ENCODE measurements around the gene KANK2. TPM values are rescaled to one million over a fixed set of nuclear protein-coding genes. Genes with fewer than 3 reads are reported as not detected.
"Not testable (repeated sequence)": the region's sequence is repeated elsewhere in the genome, so short reads cannot be mapped to it uniquely, and the experiment has no call there.

KANK2 gene
- polyA plus RNA-seq, 1 donor from 2014 or later, result 0.25 TPM

DNA sequence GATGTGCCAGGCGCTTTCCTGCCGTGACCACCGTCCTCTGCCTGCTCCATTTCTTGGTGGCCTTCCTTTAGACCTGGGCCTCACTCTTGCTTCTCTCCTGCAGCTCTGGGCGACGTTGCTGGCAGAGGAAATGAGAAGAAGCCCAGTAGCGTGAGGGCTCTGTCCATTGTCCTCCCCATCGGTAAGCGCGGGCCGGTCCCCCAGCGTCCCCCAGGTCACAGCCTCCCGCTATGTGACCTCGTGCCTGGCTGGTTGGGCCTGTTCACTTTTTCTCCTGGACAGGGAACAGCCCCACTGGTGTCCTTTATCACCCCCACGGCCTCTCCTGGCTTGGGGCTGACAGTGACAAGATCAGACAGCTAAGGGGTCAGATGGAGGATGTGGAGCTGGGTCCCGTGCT lies 69.4 kb downstream of the KANK2 start:
- no peak for TF ChIP-seq MXI1 (conservative IDR thresholded peaks at IDR 0.05; ENCODE audit: poor library complexity, severe bottlenecking)
- TF ChIP-seq TAF1 (IDR thresholded peaks at IDR 0.05; ENCODE audit: low read depth), result no peak
- no peak for TF ChIP-seq EZH2 (IDR thresholded peaks at IDR 0.05; ENCODE audit: borderline replicate concordance, insufficient read depth, low read length, poor library complexity, severe bottlenecking)
- TF ChIP-seq RAD21 (conservative IDR thresholded peaks at IDR 0.05), result no peak
- TF ChIP-seq CTCF (IDR thresholded peaks at IDR 0.05; ENCODE audit: poor library complexity, severe bottlenecking), result no peak
- TF ChIP-seq POLR2AphosphoS5 (IDR thresholded peaks at IDR 0.05), result no peak
- no peak for TF ChIP-seq EP300 (conservative IDR thresholded peaks at IDR 0.05; ENCODE audit: poor library complexity, severe bottlenecking)
- TF ChIP-seq, protein P1, sequence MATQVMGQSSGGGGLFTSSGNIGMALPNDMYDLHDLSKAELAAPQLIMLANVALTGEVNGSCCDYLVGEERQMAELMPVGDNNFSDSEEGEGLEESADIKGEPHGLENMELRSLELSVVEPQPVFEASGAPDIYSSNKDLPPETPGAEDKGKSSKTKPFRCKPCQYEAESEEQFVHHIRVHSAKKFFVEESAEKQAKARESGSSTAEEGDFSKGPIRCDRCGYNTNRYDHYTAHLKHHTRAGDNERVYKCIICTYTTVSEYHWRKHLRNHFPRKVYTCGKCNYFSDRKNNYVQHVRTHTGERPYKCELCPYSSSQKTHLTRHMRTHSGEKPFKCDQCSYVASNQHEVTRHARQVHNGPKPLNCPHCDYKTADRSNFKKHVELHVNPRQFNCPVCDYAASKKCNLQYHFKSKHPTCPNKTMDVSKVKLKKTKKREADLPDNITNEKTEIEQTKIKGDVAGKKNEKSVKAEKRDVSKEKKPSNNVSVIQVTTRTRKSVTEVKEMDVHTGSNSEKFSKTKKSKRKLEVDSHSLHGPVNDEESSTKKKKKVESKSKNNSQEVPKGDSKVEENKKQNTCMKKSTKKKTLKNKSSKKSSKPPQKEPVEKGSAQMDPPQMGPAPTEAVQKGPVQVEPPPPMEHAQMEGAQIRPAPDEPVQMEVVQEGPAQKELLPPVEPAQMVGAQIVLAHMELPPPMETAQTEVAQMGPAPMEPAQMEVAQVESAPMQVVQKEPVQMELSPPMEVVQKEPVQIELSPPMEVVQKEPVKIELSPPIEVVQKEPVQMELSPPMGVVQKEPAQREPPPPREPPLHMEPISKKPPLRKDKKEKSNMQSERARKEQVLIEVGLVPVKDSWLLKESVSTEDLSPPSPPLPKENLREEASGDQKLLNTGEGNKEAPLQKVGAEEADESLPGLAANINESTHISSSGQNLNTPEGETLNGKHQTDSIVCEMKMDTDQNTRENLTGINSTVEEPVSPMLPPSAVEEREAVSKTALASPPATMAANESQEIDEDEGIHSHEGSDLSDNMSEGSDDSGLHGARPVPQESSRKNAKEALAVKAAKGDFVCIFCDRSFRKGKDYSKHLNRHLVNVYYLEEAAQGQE (IDR thresholded peaks at IDR 0.05; ENCODE audit: borderline replicate concordance), result no peak
- TF ChIP-seq SMC3 (conservative IDR thresholded peaks at IDR 0.05; ENCODE audit: poor library complexity), result no peak
- H3K36me3 ChIP-seq (ENCODE audit: insufficient read depth, low read length), result peaks cover 6% of the 10 kb centered on the region
- H3F3A ChIP-seq (ENCODE audit: insufficient read depth, low read length, poor library complexity, severe bottlenecking), result no peaks in the 10 kb centered on the region
- H4K20me1 ChIP-seq (ENCODE audit: insufficient read depth), result no peaks in the 10 kb centered on the region
- no peaks in the 10 kb centered on the region for H3K27me3 ChIP-seq (ENCODE audit: insufficient read depth, low read depth, low read length)
- no peak overlapping the region for H3K9ac ChIP-seq (ENCODE audit: low read length)
- H3K9me3 ChIP-seq (ENCODE audit: low read length), result no peaks in the 10 kb centered on the region
- no peaks in the 10 kb centered on the region for H3K79me2 ChIP-seq (replicated peaks; ENCODE audit: insufficient read depth, low read length)
- no peak overlapping the region for H2AFZ ChIP-seq (ENCODE audit: low read depth, low read length)
- H3K9me2 ChIP-seq (ENCODE audit: insufficient read depth, low read length), result no peaks in the 10 kb centered on the region
- no peak overlapping the region for H3K4me3 ChIP-seq (ENCODE audit: low read length)
- H3K4me2 ChIP-seq (ENCODE audit: low read length), result no peak overlapping the region
- H3K27ac ChIP-seq (ENCODE audit: low read length), result no peak overlapping the region

DNA sequence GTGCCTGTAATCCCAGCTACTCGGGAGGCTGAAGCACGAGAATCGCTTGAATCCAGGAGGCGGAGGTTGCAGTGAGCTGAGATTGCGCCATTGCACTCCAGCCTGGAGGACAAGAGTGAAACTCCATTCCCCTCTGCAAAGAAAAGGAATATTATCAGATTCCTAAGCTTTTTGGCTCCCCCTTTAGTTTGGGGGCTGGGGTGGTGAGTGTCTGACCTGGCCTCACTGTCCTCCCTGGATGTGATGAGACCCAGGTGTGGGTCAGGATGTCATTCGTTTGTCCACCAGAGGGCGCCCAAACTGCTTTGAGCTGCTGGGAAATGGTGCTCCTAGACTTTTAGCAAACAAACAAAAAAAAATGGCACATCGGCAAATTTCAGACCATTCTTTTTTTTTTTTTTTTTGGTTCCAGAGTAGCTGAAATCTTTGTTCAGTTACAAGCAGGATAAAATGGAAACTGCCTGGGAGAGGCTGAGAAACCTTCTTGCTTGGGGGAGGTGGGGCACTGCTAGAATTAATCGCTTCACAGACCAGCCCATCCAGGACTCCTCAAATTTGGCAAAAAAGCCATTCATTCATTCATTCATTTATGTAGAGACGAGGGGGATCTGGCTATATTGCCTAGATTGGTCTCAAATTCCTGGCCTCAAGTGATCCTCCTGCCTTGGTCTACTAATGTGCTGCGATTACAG lies 71.2 kb downstream of the KANK2 start:
- Histone ChIP-seq H3K79me2 (replicated peaks; ENCODE audit: insufficient read depth, low read length) (no peaks in the 10 kb centered on the region), H4K20me1 (ENCODE audit: insufficient read depth) (no peaks in the 10 kb centered on the region), H3K27ac (ENCODE audit: low read length) (no peak overlapping the region), H3F3A (ENCODE audit: insufficient read depth, low read length, poor library complexity, severe bottlenecking) (no peaks in the 10 kb centered on the region), H3K4me2 (ENCODE audit: low read length) (no peak overlapping the region), H3K27me3 (ENCODE audit: insufficient read depth, low read depth, low read length) (no peaks in the 10 kb centered on the region), H3K4me3 (ENCODE audit: low read length) (no peak overlapping the region), H2AFZ (ENCODE audit: low read depth, low read length) (no peak overlapping the region), H3K9ac (ENCODE audit: low read length) (no peak overlapping the region), H3K9me2 (ENCODE audit: insufficient read depth, low read length) (no peaks in the 10 kb centered on the region), H3K36me3 (ENCODE audit: insufficient read depth, low read length) (peaks cover 6% of the 10 kb centered on the region), H3K9me3 (ENCODE audit: low read length) (no peaks in the 10 kb centered on the region)
- TF ChIP-seq EZH2 (IDR thresholded peaks at IDR 0.05; ENCODE audit: borderline replicate concordance, insufficient read depth, low read length, poor library complexity, severe bottlenecking) (no peak), CTCF (IDR thresholded peaks at IDR 0.05; ENCODE audit: poor library complexity, severe bottlenecking) (peak; percentile 79), POLR2AphosphoS5 (IDR thresholded peaks at IDR 0.05) (peak; percentile 6), SMC3 (conservative IDR thresholded peaks at IDR 0.05; ENCODE audit: poor library complexity) (peak; percentile 77), MXI1 (conservative IDR thresholded peaks at IDR 0.05; ENCODE audit: poor library complexity, severe bottlenecking) (no peak), EP300 (conservative IDR thresholded peaks at IDR 0.05; ENCODE audit: poor library complexity, severe bottlenecking) (no peak), TAF1 (IDR thresholded peaks at IDR 0.05; ENCODE audit: low read depth) (no peak), RAD21 (conservative IDR thresholded peaks at IDR 0.05) (peak; percentile 61)
- TF ChIP-seq, protein P1 (IDR thresholded peaks at IDR 0.05; ENCODE audit: borderline replicate concordance), result no peak

DNA sequence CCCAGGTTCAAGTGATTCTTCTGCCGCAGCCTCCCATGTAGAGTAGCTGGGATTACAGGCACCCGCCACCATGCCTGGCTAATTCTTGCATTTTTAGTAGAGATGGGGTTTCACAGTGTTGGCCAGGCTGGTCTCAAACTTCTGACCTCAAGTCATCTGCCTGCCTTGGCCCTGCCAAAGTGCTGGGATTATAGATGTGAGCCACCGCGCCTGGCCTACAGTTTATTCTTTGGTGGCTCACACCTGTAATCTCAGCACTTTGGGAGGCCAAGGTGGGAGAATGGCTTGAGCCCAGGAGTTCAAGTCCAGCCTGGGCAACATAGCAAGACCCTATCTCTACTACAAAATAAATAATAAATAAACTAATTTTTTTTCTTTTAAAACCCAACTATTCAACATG lies 73.2 kb downstream of the KANK2 start:
- not testable (repeated sequence) for H3K36me3 ChIP-seq (ENCODE audit: insufficient read depth, low read length); H3K4me3 ChIP-seq (ENCODE audit: low read length); H3F3A ChIP-seq (ENCODE audit: insufficient read depth, low read length, poor library complexity, severe bottlenecking); H2AFZ ChIP-seq (ENCODE audit: low read depth, low read length); H3K27ac ChIP-seq (ENCODE audit: low read length); H4K20me1 ChIP-seq (ENCODE audit: insufficient read depth); H3K79me2 ChIP-seq (replicated peaks; ENCODE audit: insufficient read depth, low read length); H3K9ac ChIP-seq (ENCODE audit: low read length); H3K9me3 ChIP-seq (ENCODE audit: low read length); H3K4me2 ChIP-seq (ENCODE audit: low read length); H3K9me2 ChIP-seq (ENCODE audit: insufficient read depth, low read length); H3K27me3 ChIP-seq (ENCODE audit: insufficient read depth, low read depth, low read length)
